Activated naive CD4-positive, alpha-beta T cell treated with anti-CD3 and anti-CD28 coated beads for 36 hours (primary cell): ENCODE measurements around the gene KHDRBS1. TPM values are rescaled to one million over a fixed set of nuclear protein-coding genes. Genes with fewer than 3 reads are reported as not detected.

Experiments used
- microRNA-seq: library from miRNA; unstranded; fragments of <30 nt; microRNA quantifications from one replicate; pipeline ENCODE4 v1.2.0, GENCODE V29; 2022; ENCODE audit warnings: borderline microRNAs expressed, borderline replicate concordance
- total RNA-seq, 2 experiments: library from RNA; stranded (reverse); gene quantifications; one replicate each; pipeline ENCODE4 v1.2.3, GENCODE V29; 2021

KHDRBS1 gene
- total RNA-seq, 2 experiments from 2014 or later: 189 to 198 TPM

Small RNAs within 50 kb of the gene (microRNA-seq; reads per million reads assigned to microRNA genes)
- gene MIR5585: not detected

Other genes with a start within 250 kb of the KHDRBS1 start
- gene ADGRB2, start 249.5 kb upstream of the KHDRBS1 start, total RNA-seq: under 1 TPM; 0.24 to 0.30 TPM
- gene SPOCD1, start 197.8 kb upstream of the KHDRBS1 start, total RNA-seq: under 1 TPM; 0.21 to 0.30 TPM
- 100 to 1,000 TPM; 240 to 263 TPM for gene PTP4A2, start 75.5 kb upstream of the KHDRBS1 start, total RNA-seq
- gene TMEM39B, start 59.1 kb downstream of the KHDRBS1 start, total RNA-seq: 10 to 100 TPM; 17.2 to 17.6 TPM
- gene KPNA6, start 94.2 kb downstream of the KHDRBS1 start, total RNA-seq: 10 to 100 TPM; 74.5 to 75.0 TPM
- gene TXLNA, start 165.8 kb downstream of the KHDRBS1 start, total RNA-seq: 10 to 100 TPM; 84.3 to 86.2 TPM
- 10 to 100 TPM; 13.1 to 14.8 TPM for gene CCDC28B, start 186.7 kb downstream of the KHDRBS1 start, total RNA-seq
- gene IQCC, start 191.8 kb downstream of the KHDRBS1 start, total RNA-seq: 1 to 10 TPM; 4.8 to 5.9 TPM
- gene DCDC2B, start 195.2 kb downstream of the KHDRBS1 start, total RNA-seq: not detected
- gene TMEM234, start 208.5 kb downstream of the KHDRBS1 start, total RNA-seq: 1 to 10 TPM; 5.1 to 6.4 TPM
- 100 to 1,000 TPM; 382 to 391 TPM for gene EIF3I, start 208.5 kb downstream of the KHDRBS1 start, total RNA-seq
- under 1 TPM; 0.38 to 0.42 TPM for gene FAM167B, start 233.4 kb downstream of the KHDRBS1 start, total RNA-seq
- 100 to 1,000 TPM; 156 to 164 TPM for gene LCK, start 237.4 kb downstream of the KHDRBS1 start, total RNA-seq